Stimulated activated CD4-positive, alpha-beta T cell treated with anti-CD3 and anti-CD28 coated beads, Interleukin-2, amount 100 ng/mL, for 48 hours (primary cell): ENCODE measurements around the gene LRRC27.

Experiments
- DNase-seq, 2 donors: peaks; one replicate each; pipeline ENCODE4 v3.0.0-alpha.2; 2020

The LRRC27 gene

GRCh38 chr10:132417257-132417910, 85.4 kb downstream of the LRRC27 start:
- DNase-seq: no peak

- DNase-seq: no peak
These were observed 86.0 kb downstream of the LRRC27 start for GRCh38 chr10:132417957-132418441.

- no peak for DNase-seq
These were observed 86.8 kb downstream of the LRRC27 start for GRCh38 chr10:132418527-132419416.

GRCh38 chr10:132419538-132420468, 87.8 kb downstream of the LRRC27 start:
- no peak for DNase-seq

- DNase-seq: no peak
These were observed 88.5 kb downstream of the LRRC27 start for GRCh38 chr10:132420469-132420980.

GRCh38 chr10:132420981-132421846, 89.2 kb downstream of the LRRC27 start:
- no peak for DNase-seq

GRCh38 chr10:132421847-132422751, 90.1 kb downstream of the LRRC27 start:
- DNase-seq: no peak

- no peak for DNase-seq
These were observed 91.2 kb downstream of the LRRC27 start for GRCh38 chr10:132422903-132423825.

GRCh38 chr10:132423966-132424861, 92.2 kb downstream of the LRRC27 start:
- no peak for DNase-seq

- DNase-seq: no peak
These were observed 93.2 kb downstream of the LRRC27 start for GRCh38 chr10:132425029-132425756.

GRCh38 chr10:132425757-132426155, 93.8 kb downstream of the LRRC27 start:
- no peak for DNase-seq

- DNase-seq: no peak
These were observed 95.2 kb downstream of the LRRC27 start for GRCh38 chr10:132427006-132427771.

GRCh38 chr10:132427939-132428367, 96.0 kb downstream of the LRRC27 start:
- DNase-seq: no peak

- no peak for DNase-seq
These were observed 96.5 kb downstream of the LRRC27 start for GRCh38 chr10:132428486-132428995.
